SU-DHL-6 (cell line): ENCODE measurements around the gene WFIKKN1.

Experiments used
- H2AFZ ChIP-seq: fragments of 200-600 bp; sonication (generic); 2 replicates; pipeline ENCODE4 v1.6.1; 2014; ENCODE audit warnings: low read depth, mild to moderate bottlenecking, moderate library complexity, mixed read lengths, antibody characterized with exemption, low read length; ENCODE audit not compliant: severe bottlenecking
- H3F3A ChIP-seq: fragments of 200-600 bp; shearing (Covaris generic); 2 replicates; pipeline ENCODE4 v1.6.0; 2016; ENCODE audit warnings: antibody characterized with exemption, mild to moderate bottlenecking; ENCODE audit not compliant: insufficient read depth
- H3K27ac ChIP-seq: fragments of 200-600 bp; sonication (generic); 2 replicates; pipeline ENCODE4 v1.5.1; 2016; ENCODE audit warnings: low read depth, mild to moderate bottlenecking, low read length, moderate library complexity, mixed read lengths
- H3K27me3 ChIP-seq: fragments of 200-600 bp; sonication (generic), shearing (Covaris generic); 2 replicates; pipeline ENCODE4 v1.6.0; 2014; ENCODE audit warnings: mild to moderate bottlenecking, low read length
- H3K36me3 ChIP-seq: fragments of 200-600 bp; sonication (generic); 2 replicates; pipeline ENCODE4 v1.6.1; 2014; ENCODE audit warnings: mild to moderate bottlenecking, low read length, mixed read lengths
- H3K4me2 ChIP-seq: fragments of 300-600, 200-600 bp; shearing (Covaris generic), sonication (generic); 2 replicates; pipeline ENCODE4 v1.6.0; 2014; ENCODE audit warnings: low read length, low read depth, mild to moderate bottlenecking; ENCODE audit not compliant: poor library complexity, severe bottlenecking
- H3K4me3 ChIP-seq: fragments of 200-600 bp; sonication (generic); 2 replicates; pipeline ENCODE4 v1.5.1; 2014; ENCODE audit warnings: antibody characterized with exemption, low read length, mild to moderate bottlenecking, mixed read lengths; ENCODE audit not compliant: insufficient read depth, poor library complexity, severe bottlenecking
- H3K79me2 ChIP-seq: fragments of 200-600 bp; sonication (generic); 2 replicates; pipeline ENCODE4 v1.6.1; 2014; ENCODE audit warnings: mild to moderate bottlenecking, low read length, moderate library complexity; ENCODE audit not compliant: insufficient read depth
- H3K9ac ChIP-seq: fragments of 200-600 bp; sonication (generic); 2 replicates; pipeline ENCODE4 v1.7.0; 2014; ENCODE audit warnings: mild to moderate bottlenecking, low read length
- H3K9me2 ChIP-seq: fragments of 200-600 bp; sonication (generic); replicated peaks from 2 replicates; pipeline ENCODE4 v1.6.1; 2014; ENCODE audit warnings: low read length; ENCODE audit not compliant: insufficient read depth
- H3K9me3 ChIP-seq: fragments of 200-600 bp; sonication (generic); 2 replicates; pipeline ENCODE4 v1.6.1; 2014; ENCODE audit warnings: low read length, mixed read lengths; ENCODE audit not compliant: insufficient read depth
- H4K20me1 ChIP-seq: fragments of 200-600 bp; sonication (generic); 2 replicates; pipeline ENCODE4 v1.6.1; 2014; ENCODE audit warnings: low read depth, mild to moderate bottlenecking, antibody characterized with exemption, low read length, moderate library complexity, mixed read lengths
- EZH2phosphoT487 ChIP-seq: fragments of 200-600 bp; sonication (generic), shearing (Covaris generic); conservative IDR thresholded peaks from 2 replicates; pipeline ENCODE4 v1.6.1; 2018; ENCODE audit warnings: mild to moderate bottlenecking, antibody characterized with exemption, low read length, moderate library complexity, mixed read lengths
- TF ChIP-seq, protein P1 (sequence below): fragments of 200-600 bp; sonication (generic); IDR thresholded peaks from one replicate; pipeline ENCODE4 v1.5.1; 2017; ENCODE audit warnings: antibody characterized with exemption, mild to moderate bottlenecking, low read length, moderate library complexity; ENCODE audit not compliant: insufficient read depth, poor library complexity, severe bottlenecking

WFIKKN1 gene

DNA sequence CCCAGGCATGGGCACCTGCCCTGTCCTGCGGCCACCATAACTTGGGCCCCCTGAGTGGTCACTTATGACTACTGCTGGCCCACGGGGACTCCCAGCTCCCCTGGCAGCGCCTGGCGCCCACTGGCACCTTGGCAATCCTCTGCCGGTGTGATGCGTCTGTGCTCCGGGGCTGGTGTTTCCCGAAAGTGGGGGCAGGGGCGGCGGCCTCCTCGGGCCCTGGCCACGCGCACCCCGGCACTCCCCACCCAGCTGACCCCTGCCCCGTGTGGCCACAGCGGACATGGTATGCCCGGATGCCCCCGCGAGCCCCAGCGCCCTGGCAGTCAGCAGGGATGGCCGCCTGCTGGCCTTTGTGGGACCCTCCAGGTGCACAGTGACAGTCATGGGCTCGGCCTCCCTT lies 26.7 kb downstream of the WFIKKN1 start:
- Histone ChIP-seq H3K27me3 (no peaks in the 10 kb centered on the region), H3K4me2 (no peak overlapping the region), H4K20me1 (no peaks in the 10 kb centered on the region), H2AFZ (no peak overlapping the region), H3K79me2 (no peaks in the 10 kb centered on the region), H3K36me3 (no peaks in the 10 kb centered on the region), H3F3A (no peaks in the 10 kb centered on the region), H3K9me3 (no peaks in the 10 kb centered on the region), H3K27ac (no peak overlapping the region), H3K9ac (no peak overlapping the region), H3K4me3 (no peak overlapping the region), H3K9me2 (no peaks in the 10 kb centered on the region)
- TF ChIP-seq, protein P1, sequence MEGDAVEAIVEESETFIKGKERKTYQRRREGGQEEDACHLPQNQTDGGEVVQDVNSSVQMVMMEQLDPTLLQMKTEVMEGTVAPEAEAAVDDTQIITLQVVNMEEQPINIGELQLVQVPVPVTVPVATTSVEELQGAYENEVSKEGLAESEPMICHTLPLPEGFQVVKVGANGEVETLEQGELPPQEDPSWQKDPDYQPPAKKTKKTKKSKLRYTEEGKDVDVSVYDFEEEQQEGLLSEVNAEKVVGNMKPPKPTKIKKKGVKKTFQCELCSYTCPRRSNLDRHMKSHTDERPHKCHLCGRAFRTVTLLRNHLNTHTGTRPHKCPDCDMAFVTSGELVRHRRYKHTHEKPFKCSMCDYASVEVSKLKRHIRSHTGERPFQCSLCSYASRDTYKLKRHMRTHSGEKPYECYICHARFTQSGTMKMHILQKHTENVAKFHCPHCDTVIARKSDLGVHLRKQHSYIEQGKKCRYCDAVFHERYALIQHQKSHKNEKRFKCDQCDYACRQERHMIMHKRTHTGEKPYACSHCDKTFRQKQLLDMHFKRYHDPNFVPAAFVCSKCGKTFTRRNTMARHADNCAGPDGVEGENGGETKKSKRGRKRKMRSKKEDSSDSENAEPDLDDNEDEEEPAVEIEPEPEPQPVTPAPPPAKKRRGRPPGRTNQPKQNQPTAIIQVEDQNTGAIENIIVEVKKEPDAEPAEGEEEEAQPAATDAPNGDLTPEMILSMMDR = no peak
- no peak for TF ChIP-seq EZH2phosphoT487

DNA sequence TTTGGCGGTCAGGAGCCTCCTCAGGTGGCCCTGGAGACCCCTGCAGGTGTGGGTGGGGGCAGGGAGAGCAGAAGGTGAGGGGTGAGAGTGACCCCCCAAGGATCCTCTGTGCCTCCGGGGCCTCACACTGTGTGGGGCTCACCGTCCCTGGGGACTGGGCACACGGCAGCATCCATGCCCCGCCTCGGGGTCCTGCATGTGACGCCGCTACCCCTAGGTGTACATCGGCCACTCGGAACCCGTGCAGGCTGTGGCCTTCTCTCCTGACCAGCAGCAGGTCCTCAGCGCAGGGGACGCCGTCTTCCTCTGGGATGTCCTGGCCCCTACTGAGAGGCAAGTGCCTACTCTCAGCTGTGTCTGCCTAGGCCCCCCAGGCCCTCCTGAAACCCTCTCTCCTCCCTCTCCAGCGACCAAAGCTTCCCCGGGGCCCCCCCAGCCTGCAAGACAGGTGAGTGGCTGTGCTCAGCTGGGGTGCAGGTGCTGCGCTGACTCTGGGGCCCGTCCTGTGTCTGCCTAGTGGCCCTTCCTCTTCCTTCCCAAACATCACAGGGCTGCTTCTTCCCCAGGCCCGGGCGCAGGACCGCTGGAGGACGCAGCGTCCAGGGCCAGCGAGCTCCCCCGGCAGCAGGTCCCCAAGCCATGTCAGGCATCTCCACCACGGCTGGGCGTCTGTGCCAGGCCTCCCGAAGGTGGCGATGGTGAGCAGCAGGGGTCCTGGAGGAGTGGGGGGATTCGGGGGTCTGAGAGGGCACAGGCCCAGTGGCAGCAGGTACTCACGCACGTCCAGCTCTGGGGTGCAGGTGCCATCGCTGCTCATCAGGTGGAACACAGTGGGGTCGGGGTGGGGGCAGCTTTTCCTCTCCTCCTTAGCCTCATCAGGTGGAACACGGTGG lies 28.1 kb downstream of the WFIKKN1 start:
- no peaks in the 10 kb centered on the region for H3K9me2 ChIP-seq
- H3K9me3 ChIP-seq = no peaks in the 10 kb centered on the region
- no peak overlapping the region for H2AFZ ChIP-seq
- H3F3A ChIP-seq = no peaks in the 10 kb centered on the region
- H3K4me3 ChIP-seq = no peak overlapping the region
- H3K79me2 ChIP-seq = no peaks in the 10 kb centered on the region
- no peaks in the 10 kb centered on the region for H4K20me1 ChIP-seq
- H3K9ac ChIP-seq = no peak overlapping the region
- H3K27me3 ChIP-seq = no peaks in the 10 kb centered on the region
- H3K36me3 ChIP-seq = no peaks in the 10 kb centered on the region
- H3K27ac ChIP-seq = no peak overlapping the region
- H3K4me2 ChIP-seq = no peak overlapping the region
- no peak for TF ChIP-seq EZH2phosphoT487
- TF ChIP-seq, protein P1 = no peak

DNA sequence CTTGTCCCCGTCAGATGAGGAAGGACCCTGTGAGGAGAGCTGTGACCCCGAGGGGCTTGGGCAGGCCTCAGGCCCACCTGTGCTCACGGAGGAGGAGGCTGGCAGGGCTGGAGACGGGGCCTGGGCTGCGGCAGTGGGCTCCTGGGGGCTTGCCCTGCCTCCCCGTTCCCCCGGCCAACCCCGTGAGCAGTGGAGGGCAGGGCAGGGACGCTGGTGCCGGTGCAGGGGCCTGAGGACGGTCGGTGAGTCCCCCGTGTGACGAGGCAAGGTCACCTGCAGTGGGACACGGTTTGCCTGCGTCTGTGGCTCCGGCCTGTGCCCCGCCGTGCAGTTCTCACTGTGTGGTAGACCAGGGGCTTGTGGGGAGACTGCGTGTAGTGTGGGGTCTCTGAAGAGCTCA lies 28.8 kb downstream of the WFIKKN1 start:
- Histone ChIP-seq H3K4me3 (no peak overlapping the region), H3K27me3 (no peaks in the 10 kb centered on the region), H3K9ac (no peak overlapping the region), H4K20me1 (no peaks in the 10 kb centered on the region), H3K4me2 (no peak overlapping the region), H3K9me3 (no peaks in the 10 kb centered on the region), H3F3A (no peaks in the 10 kb centered on the region), H2AFZ (no peak overlapping the region), H3K36me3 (no peaks in the 10 kb centered on the region), H3K9me2 (no peaks in the 10 kb centered on the region), H3K27ac (no peak overlapping the region), H3K79me2 (no peaks in the 10 kb centered on the region)
- TF ChIP-seq, protein P1 = no peak
- TF ChIP-seq EZH2phosphoT487 = no peak
